NT2/D1 (cell line): Measurements from ENCODE around the gene MFSD6L.

ENCODE experiments used
- DNase-seq: peaks from one replicate; pipeline ENCODE4 v3.0.0-alpha.2; 2011; ENCODE audit warnings: low read depth, low spot score
- H3K27me3 ChIP-seq: 2 replicates; pipeline ENCODE4 v1.6.0; 2011; ENCODE audit warnings: mild to moderate bottlenecking; ENCODE audit not compliant: insufficient read length, insufficient read depth
- H3K36me3 ChIP-seq: 2 replicates; pipeline ENCODE4 v1.6.1; 2011; ENCODE audit warnings: mild to moderate bottlenecking, low read length, mixed read lengths; ENCODE audit not compliant: insufficient read depth, insufficient read length
- H3K4me1 ChIP-seq: 2 replicates; pipeline ENCODE4 v1.5.1; 2011; ENCODE audit not compliant: insufficient read depth, insufficient read length
- H3K4me3 ChIP-seq: 2 replicates; pipeline ENCODE4 v1.5.1; 2011; ENCODE audit warnings: low read depth; ENCODE audit not compliant: insufficient read length
- H3K9ac ChIP-seq: 2 replicates; pipeline ENCODE4 v1.6.0; 2011; ENCODE audit warnings: low read depth; ENCODE audit not compliant: insufficient read length
- H3K9me3 ChIP-seq: 2 replicates; pipeline ENCODE4 v1.5.1; 2011; ENCODE audit warnings: mild to moderate bottlenecking, low read length; ENCODE audit not compliant: insufficient read depth
- SUZ12 ChIP-seq: IDR thresholded peaks from 2 replicates; pipeline ENCODE4 v1.6.1; 2011; ENCODE audit not compliant: insufficient read length, insufficient read depth; ENCODE audit errors: extremely low read depth
- YY1 ChIP-seq: IDR thresholded peaks from 2 replicates; pipeline ENCODE4 v1.6.1; 2011; ENCODE audit not compliant: insufficient read length, insufficient read depth
- ZNF274 ChIP-seq: IDR thresholded peaks from 2 replicates; pipeline ENCODE4 v1.6.1; 2011; ENCODE audit warnings: mild to moderate bottlenecking, low read depth, low read length

The MFSD6L gene

GRCh38 chr17:8776248-8776647 lies 22.9 kb downstream of the MFSD6L start:
- Histone ChIP-seq H3K27me3 (no peaks in the 10 kb centered on the region), H3K4me1 (no peaks in the 10 kb centered on the region), H3K36me3 (no peaks in the 10 kb centered on the region), H3K9ac (no peak overlapping the region), H3K4me3 (no peak overlapping the region), H3K9me3 (no peaks in the 10 kb centered on the region)
- DNase-seq, result no peak
- TF ChIP-seq SUZ12 (no peak), ZNF274 (no peak), YY1 (no peak)

DNA sequence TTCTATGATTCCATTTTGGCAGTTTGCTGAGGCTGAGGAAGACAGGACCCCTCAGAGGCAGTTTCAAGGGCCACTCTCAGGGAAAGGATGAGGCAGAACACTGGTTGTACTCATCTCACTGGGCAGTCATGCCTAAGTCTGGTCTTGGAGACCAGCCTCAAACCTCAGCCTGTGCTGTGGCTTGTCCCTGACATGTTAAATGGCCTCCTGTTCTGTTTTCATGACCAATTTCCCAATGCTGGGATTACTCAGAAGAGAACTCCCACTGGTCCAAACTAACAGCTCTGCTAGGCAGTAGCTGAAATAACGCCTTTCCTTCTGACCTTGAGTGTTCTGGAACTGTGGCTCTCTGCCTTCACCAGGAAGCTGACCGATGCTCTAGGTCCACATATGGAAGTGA lies 32.4 kb downstream of the MFSD6L start:
- H3K9ac ChIP-seq, result no peak overlapping the region
- TF ChIP-seq SUZ12 (no peak), YY1 (no peak), ZNF274 (no peak)
- DNase-seq, result no peak
- no peak overlapping the region for H3K4me3 ChIP-seq
- H3K9me3 ChIP-seq, result peaks cover 4% of the 10 kb centered on the region; the same call in 1 of the 2 replicates
- no peaks in the 10 kb centered on the region for H3K27me3 ChIP-seq
- H3K4me1 ChIP-seq, result no peaks in the 10 kb centered on the region
- no peaks in the 10 kb centered on the region for H3K36me3 ChIP-seq

- Histone ChIP-seq H3K9me3 (peaks cover 5% of the 10 kb centered on the region; the same call in 1 of the 2 replicates), H3K36me3 (no peaks in the 10 kb centered on the region), H3K27me3 (no peaks in the 10 kb centered on the region), H3K4me1 (no peaks in the 10 kb centered on the region), H3K4me3 (no peak overlapping the region), H3K9ac (no peak overlapping the region)
- no peak for DNase-seq
- TF ChIP-seq YY1, result no peak
- TF ChIP-seq ZNF274, result no peak
- no peak for TF ChIP-seq SUZ12
Observed at GRCh38 chr17:8762012-8762411, 37.2 kb downstream of the MFSD6L start.

GRCh38 chr17:8758137-8758596 lies 41.0 kb downstream of the MFSD6L start, which contains the start of gene SPDYE4:
TSS of gene SPDYE4 (minus strand) at chr17:8758546. CDS start at chr17:8758382, 164 bp downstream.
- Histone ChIP-seq H3K9me3 (peaks cover 5% of the 10 kb centered on the region; the same call in 1 of the 2 replicates), H3K4me1 (no peaks in the 10 kb centered on the region), H3K4me3 (no peak within 1 kb of the TSS), H3K36me3 (no peaks in the 10 kb centered on the region), H3K27me3 (no peaks in the 10 kb centered on the region), H3K9ac (no peak within 1 kb of the TSS)
- TF ChIP-seq SUZ12 (no peak), ZNF274 (no peak), YY1 (no peak)
- DNase-seq, result no peak

- Histone ChIP-seq H3K36me3 (no peaks in the 10 kb centered on the region), H3K4me1 (no peaks in the 10 kb centered on the region), H3K9ac (no peak overlapping the region), H3K27me3 (no peaks in the 10 kb centered on the region), H3K9me3 (0 out of 2 replicates have a peak, but pooled peaks cover 5% of the 10 kb centered on the region), H3K4me3 (no peak overlapping the region)
- DNase-seq, result no peak
- no peak for TF ChIP-seq ZNF274
- TF ChIP-seq YY1, result no peak
- TF ChIP-seq SUZ12, result no peak
Observed at GRCh38 chr17:8757189-8757588, 42.0 kb downstream of the MFSD6L start.

GRCh38 chr17:8755590-8756255 lies 43.4 kb downstream of the MFSD6L start:
- Histone ChIP-seq H3K4me3 (no peak overlapping the region), H3K9me3 (no peaks in the 10 kb centered on the region), H3K4me1 (no peaks in the 10 kb centered on the region), H3K9ac (no peak overlapping the region), H3K36me3 (no peaks in the 10 kb centered on the region), H3K27me3 (no peaks in the 10 kb centered on the region)
- DNase-seq, result no peak
- no peak for TF ChIP-seq YY1
- TF ChIP-seq SUZ12, result no peak
- TF ChIP-seq ZNF274, result no peak

DNA sequence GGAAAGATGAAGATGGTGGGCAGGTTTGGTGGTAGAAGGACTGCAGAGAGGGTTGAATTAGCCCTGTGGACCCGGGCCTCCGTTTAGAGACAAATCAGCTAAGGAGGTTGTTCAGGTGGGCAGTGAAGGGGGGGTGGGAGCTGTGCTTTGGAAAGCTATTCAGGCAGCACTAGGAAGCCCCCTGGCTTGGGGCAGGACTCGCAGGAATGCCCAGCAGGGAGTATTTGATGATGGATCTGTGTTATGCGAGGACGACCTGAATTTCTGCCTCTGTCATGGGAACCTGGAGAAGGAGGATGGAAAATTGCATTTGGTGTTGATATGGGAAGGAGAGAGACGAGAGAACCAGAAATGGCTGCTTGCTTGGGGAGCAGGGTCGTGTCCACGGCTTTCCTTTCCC lies 44.3 kb downstream of the MFSD6L start:
- DNase-seq, result no peak
- H3K4me3 ChIP-seq, result no peak overlapping the region
- no peaks in the 10 kb centered on the region for H3K4me1 ChIP-seq
- TF ChIP-seq SUZ12 (no peak), YY1 (no peak), ZNF274 (no peak)
- no peaks in the 10 kb centered on the region for H3K9me3 ChIP-seq
- H3K27me3 ChIP-seq, result no peaks in the 10 kb centered on the region
- no peak overlapping the region for H3K9ac ChIP-seq
- H3K36me3 ChIP-seq, result no peaks in the 10 kb centered on the region
